OCI-LY3 (cell line): ENCODE measurements around the gene GOLGA6C.

Experiments used
- H2AFZ ChIP-seq: fragments of 200-600, 300-600 bp; shearing (Covaris generic); 2 replicates; pipeline ENCODE4 v1.6.0; 2014; ENCODE audit warnings: antibody characterized with exemption, low read depth, low read length
- H3K27ac ChIP-seq: fragments of 200-600, 300-600 bp; sonication (generic); 2 replicates; pipeline ENCODE4 v1.5.1; 2014; ENCODE audit warnings: mild to moderate bottlenecking, low read length, moderate library complexity, mixed read lengths
- H3K27me3 ChIP-seq: fragments of 200-600, 300-600 bp; sonication (generic); 2 replicates; pipeline ENCODE4 v1.6.1; 2014; ENCODE audit warnings: low read depth, low read length, mixed read lengths
- H3K36me3 ChIP-seq: fragments of 200-600, 300-600 bp; sonication (generic); replicated peaks from 2 replicates; pipeline ENCODE3; 2014; ENCODE audit warnings: low read depth, low read length, mixed read lengths
- H3K4me1 ChIP-seq: fragments of 300-600, 200-600 bp; sonication (generic); 2 replicates; pipeline ENCODE4 v1.6.1; 2014; ENCODE audit warnings: low read length, mixed read lengths
- H3K4me2 ChIP-seq: fragments of 200-600, 300-600 bp; sonication (generic); 2 replicates; pipeline ENCODE4 v1.6.1; 2014; ENCODE audit warnings: low read length, mixed read lengths
- H3K4me3 ChIP-seq: fragments of 300-600, 200-600 bp; sonication (generic); 2 replicates; pipeline ENCODE4 v1.5.1; 2014; ENCODE audit warnings: antibody characterized with exemption, mild to moderate bottlenecking, low read length, moderate library complexity
- H3K79me2 ChIP-seq: fragments of 300-600, 200-600 bp; shearing (Covaris generic); 2 replicates; pipeline ENCODE4 v1.6.1; 2014; ENCODE audit warnings: mild to moderate bottlenecking, low read length, mixed read lengths
- H3K9ac ChIP-seq: fragments of 300-600, 200-600 bp; shearing (Covaris generic); 2 replicates; pipeline ENCODE4 v1.6.0; 2014; ENCODE audit warnings: mild to moderate bottlenecking, low read length, moderate library complexity
- H3K9me3 ChIP-seq: fragments of 200-600, 300-600 bp; shearing (Covaris generic); 2 replicates; pipeline ENCODE4 v1.6.1; 2014; ENCODE audit warnings: low read length, mixed read lengths; ENCODE audit not compliant: insufficient read depth
- H4K20me1 ChIP-seq: fragments of 200-600, 300-600 bp; sonication (generic); 2 replicates; pipeline ENCODE4 v1.6.1; 2016; ENCODE audit warnings: low read length, mixed read lengths; ENCODE audit not compliant: insufficient read depth
- EZH2phosphoT487 ChIP-seq: fragments of 200-600 bp; shearing (Covaris generic); IDR thresholded peaks from 2 replicates; pipeline ENCODE4 v1.6.1; 2018; ENCODE audit warnings: antibody characterized with exemption, mixed run types, low read depth
- TF ChIP-seq, protein P1 (sequence below): fragments of 200-600, 300-600 bp; sonication (generic); IDR thresholded peaks from 2 replicates; pipeline ENCODE4 v1.5.1; 2014; ENCODE audit warnings: antibody characterized with exemption, low read length, low read depth

GOLGA6C gene

DNA sequence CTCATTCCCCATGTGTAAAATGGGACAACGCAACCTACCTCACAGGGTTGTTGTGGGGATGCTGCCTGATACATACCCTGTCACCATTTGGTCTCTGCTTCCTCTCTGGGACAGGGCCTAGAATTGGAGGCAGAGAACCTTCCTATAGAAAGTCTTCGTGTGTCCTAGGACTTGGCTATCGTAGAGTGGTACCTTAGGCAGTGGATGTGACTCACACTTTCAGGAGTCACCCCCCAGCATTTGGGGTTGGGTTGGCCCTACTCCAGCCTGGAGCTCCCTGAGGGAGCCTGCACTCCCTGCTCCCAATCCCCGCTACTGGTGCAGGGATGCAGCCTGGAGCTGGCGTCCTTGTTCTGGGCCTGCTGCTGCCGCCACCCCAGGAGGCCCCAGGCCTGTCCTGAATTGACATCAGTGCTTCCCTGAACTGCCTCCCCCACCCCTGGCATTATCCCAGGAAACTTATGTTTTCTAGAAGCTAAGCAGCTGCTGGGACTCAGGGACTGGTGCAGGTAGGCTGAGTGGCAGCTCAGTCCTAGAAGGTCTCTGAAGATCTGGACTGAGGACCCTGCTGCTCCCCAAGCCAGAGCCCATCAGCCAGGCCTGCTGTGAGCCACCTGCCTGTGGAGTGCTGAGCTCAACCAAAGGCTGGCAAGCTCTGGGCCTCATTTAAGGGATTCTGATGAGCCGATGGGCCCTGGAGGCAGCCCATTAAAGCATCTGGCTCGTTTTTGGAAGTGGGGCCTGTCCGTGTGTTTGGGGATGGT is 46.5 kb upstream of the GOLGA6C start:
- H4K20me1 ChIP-seq: peaks cover 75% of the 10 kb centered on the region
- no peak overlapping the region for H3K4me2 ChIP-seq
- peaks cover 64% of the 10 kb centered on the region for H3K36me3 ChIP-seq
- no peak for TF ChIP-seq EZH2phosphoT487
- TF ChIP-seq, protein P1, sequence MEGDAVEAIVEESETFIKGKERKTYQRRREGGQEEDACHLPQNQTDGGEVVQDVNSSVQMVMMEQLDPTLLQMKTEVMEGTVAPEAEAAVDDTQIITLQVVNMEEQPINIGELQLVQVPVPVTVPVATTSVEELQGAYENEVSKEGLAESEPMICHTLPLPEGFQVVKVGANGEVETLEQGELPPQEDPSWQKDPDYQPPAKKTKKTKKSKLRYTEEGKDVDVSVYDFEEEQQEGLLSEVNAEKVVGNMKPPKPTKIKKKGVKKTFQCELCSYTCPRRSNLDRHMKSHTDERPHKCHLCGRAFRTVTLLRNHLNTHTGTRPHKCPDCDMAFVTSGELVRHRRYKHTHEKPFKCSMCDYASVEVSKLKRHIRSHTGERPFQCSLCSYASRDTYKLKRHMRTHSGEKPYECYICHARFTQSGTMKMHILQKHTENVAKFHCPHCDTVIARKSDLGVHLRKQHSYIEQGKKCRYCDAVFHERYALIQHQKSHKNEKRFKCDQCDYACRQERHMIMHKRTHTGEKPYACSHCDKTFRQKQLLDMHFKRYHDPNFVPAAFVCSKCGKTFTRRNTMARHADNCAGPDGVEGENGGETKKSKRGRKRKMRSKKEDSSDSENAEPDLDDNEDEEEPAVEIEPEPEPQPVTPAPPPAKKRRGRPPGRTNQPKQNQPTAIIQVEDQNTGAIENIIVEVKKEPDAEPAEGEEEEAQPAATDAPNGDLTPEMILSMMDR: no peak
- no peak overlapping the region for H3K27ac ChIP-seq
- no peaks in the 10 kb centered on the region for H3K4me1 ChIP-seq
- H2AFZ ChIP-seq: no peak overlapping the region
- no peaks in the 10 kb centered on the region for H3K27me3 ChIP-seq
- no peak overlapping the region for H3K4me3 ChIP-seq
- no peaks in the 10 kb centered on the region for H3K9me3 ChIP-seq
- H3K79me2 ChIP-seq: peaks cover 39% of the 10 kb centered on the region
- no peak overlapping the region for H3K9ac ChIP-seq

DNA sequence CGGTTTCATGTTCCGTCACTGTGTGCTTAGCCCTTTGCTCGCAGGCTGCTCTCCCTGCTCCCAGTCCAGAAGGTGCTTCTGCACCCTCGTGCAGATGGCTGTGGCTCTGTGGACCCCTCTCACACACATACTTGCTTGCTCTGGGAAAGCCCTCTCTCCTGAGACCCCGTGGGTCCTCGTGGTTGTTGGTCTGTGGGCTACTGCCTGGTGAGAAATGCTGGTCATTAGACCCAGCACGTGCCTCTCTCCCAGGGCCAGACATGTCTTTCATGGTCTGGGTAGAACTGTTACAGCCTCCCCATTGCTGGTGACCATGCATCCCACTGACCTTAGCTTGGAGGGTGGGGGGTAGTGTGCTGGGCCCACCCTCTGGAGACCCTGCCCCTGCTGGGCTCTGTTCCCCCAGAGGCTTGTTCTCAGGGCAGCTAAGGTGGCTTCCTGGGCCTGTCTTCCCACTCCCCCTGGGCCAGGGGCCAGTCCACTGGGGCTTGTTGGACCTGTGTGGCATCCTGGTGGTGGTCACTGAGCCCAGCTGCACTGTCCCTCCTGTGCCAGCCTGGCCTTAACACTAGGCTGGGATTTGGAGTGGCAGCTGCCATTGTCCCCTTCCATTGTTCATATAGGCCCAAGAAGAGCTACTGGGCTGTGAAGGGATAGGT is 45.8 kb upstream of the GOLGA6C start:
- no peak overlapping the region for H3K4me3 ChIP-seq
- H3K27ac ChIP-seq: no peak overlapping the region
- peaks cover 34% of the 10 kb centered on the region for H3K79me2 ChIP-seq
- H3K36me3 ChIP-seq: peaks cover 59% of the 10 kb centered on the region
- no peak overlapping the region for H3K9ac ChIP-seq
- no peaks in the 10 kb centered on the region for H3K9me3 ChIP-seq
- TF ChIP-seq, protein P1: no peak
- no peak for TF ChIP-seq EZH2phosphoT487
- no peaks in the 10 kb centered on the region for H3K27me3 ChIP-seq
- no peaks in the 10 kb centered on the region for H3K4me1 ChIP-seq
- no peak overlapping the region for H3K4me2 ChIP-seq
- peaks cover 70% of the 10 kb centered on the region for H4K20me1 ChIP-seq
- H2AFZ ChIP-seq: no peak overlapping the region

DNA sequence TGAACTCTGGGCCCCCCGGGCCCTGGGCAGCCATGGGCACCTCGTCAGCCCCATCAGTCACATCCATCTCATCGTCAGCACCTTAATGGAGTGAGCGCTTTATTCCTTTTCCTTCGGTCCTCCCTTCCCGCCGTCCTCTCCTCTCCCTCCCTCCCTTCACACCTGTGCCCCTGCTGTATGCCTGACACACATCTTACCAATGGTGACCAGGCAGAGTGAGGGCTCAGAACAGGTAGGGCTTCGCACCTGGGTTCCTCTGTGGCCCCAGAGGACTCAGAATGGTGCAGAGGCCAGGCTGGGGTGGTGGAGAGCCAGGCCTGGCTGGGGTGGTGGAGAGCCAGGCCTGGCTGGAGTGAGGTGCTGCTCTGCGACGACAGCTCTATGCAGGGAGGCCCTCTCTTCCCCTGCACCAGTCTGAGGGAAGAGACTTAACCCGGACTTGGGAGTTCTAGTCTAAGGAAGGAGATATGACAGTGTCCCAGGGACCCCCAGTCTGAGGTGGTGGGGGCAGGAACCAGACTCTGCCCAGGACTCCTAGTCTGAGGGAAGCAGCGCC is 44.8 kb upstream of the GOLGA6C start:
- peaks cover 24% of the 10 kb centered on the region for H3K79me2 ChIP-seq
- H4K20me1 ChIP-seq: peaks cover 60% of the 10 kb centered on the region
- no peak overlapping the region for H3K4me2 ChIP-seq
- H3K4me1 ChIP-seq: peaks cover 5% of the 10 kb centered on the region
- H3K27ac ChIP-seq: no peak overlapping the region
- no peak overlapping the region for H3K4me3 ChIP-seq
- H3K36me3 ChIP-seq: peaks cover 49% of the 10 kb centered on the region
- no peak for TF ChIP-seq EZH2phosphoT487
- TF ChIP-seq, protein P1: no peak
- H3K27me3 ChIP-seq: no peaks in the 10 kb centered on the region
- no peak overlapping the region for H2AFZ ChIP-seq
- H3K9ac ChIP-seq: no peak overlapping the region
- no peaks in the 10 kb centered on the region for H3K9me3 ChIP-seq

DNA sequence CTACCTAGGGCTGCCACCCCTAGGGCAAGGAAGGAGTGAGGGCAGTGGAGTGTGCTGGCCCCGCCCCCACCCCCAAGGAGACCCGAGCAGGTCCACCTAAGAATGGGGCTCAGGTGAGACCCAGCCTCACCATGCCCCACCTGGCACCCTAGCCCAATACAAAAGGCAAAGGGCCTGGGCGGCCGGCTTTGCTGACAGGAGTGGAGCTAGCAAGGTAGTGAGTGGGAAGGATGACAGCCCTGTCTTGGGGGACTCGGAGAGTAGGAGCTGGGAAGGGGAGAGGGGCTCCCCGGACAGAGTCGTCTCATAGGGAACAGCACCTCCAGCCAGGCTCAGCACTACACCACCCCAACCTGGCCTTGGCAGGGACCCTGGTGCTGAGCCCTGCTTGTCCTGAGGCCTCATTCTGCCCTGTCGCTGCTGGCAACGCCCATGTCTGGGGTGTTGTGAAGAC is 44.3 kb upstream of the GOLGA6C start:
- Histone ChIP-seq H3K4me2 (no peak overlapping the region), H3K9ac (no peak overlapping the region), H3K4me3 (no peak overlapping the region), H3K79me2 (peaks cover 19% of the 10 kb centered on the region), H3K4me1 (peaks cover 10% of the 10 kb centered on the region), H3K36me3 (peaks cover 44% of the 10 kb centered on the region), H3K9me3 (no peaks in the 10 kb centered on the region), H3K27ac (no peak overlapping the region), H2AFZ (no peak overlapping the region), H4K20me1 (peaks cover 55% of the 10 kb centered on the region), H3K27me3 (no peaks in the 10 kb centered on the region)
- no peak for TF ChIP-seq EZH2phosphoT487
- TF ChIP-seq, protein P1: no peak
